ENCODE measurements around the gene POLN. TPM values are rescaled to one million over a fixed set of nuclear protein-coding genes. Genes with fewer than 3 reads are reported as not detected.

The POLN gene
- total RNA-seq, 2 donors from 2014 or later = 1.6 to 2.8 TPM

DNA sequence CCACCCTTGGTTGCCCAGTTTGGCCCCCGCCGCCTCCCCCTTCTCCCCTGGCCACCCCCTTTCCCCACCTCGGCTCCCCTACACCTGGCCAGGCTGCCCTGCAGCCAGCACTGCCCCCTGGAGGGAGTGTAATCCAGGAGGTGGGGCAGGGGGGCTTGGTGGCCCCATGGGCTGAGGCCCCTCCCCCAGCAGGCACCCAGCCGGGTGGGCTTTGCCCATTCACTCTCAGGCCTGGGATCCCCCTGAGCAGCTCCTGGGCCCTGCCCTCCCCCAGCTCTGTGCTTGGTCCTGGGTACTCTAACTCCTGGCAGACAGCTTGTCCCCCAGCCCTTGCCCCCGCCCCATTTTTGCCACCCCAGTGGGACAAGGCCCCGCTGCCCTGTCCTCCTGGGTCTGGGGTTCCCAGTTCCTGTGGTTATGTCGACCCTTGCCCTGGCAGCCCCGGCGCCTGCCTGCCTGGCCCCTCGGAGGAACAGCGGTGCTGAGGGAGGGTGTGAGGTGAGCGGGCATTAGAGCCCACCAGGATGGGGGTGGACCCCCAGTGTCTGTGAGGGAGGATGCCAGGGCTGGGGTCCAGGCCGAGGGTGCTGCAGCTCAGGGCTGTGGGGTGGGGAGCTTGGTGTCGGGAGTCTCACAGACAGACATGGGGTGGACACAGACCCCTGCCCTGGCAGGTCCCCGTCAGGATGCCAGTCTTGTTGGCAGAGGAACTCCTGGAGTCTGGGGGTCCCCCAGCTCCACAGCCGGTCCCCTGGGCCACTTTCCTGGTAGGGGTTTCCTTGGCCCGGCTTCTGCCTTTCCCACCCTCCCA, 172.6 kb downstream of the POLN start:
- TF ChIP-seq, protein P1, sequence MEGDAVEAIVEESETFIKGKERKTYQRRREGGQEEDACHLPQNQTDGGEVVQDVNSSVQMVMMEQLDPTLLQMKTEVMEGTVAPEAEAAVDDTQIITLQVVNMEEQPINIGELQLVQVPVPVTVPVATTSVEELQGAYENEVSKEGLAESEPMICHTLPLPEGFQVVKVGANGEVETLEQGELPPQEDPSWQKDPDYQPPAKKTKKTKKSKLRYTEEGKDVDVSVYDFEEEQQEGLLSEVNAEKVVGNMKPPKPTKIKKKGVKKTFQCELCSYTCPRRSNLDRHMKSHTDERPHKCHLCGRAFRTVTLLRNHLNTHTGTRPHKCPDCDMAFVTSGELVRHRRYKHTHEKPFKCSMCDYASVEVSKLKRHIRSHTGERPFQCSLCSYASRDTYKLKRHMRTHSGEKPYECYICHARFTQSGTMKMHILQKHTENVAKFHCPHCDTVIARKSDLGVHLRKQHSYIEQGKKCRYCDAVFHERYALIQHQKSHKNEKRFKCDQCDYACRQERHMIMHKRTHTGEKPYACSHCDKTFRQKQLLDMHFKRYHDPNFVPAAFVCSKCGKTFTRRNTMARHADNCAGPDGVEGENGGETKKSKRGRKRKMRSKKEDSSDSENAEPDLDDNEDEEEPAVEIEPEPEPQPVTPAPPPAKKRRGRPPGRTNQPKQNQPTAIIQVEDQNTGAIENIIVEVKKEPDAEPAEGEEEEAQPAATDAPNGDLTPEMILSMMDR (IDR thresholded peaks at IDR 0.05) = no peak

DNA sequence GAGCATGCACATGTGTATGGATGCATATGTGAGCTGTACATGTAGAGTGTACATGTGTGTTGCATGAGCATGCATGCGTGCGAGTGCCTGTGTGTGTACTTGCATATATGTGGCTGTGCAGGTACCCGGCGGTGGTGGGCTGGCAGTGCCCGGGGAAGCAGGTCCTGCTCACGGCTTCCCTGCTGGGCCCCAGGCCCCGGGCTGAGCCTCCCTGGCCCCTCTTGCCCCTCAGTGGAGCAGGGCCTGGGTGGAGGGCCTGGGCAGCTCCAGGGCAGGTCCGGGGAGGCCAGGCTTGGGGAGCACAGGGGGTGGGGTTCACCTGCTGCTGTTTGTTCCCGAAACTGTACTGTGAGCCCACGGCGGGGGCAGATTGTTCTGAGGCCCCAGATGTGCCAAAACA, 173.4 kb downstream of the POLN start:
- Histone ChIP-seq H3K4me3 (no peak overlapping the region), H3K27ac (no peak overlapping the region), H3K9ac (ENCODE audit: low read depth in 2 of 2, low read length in 2 of 2) (no peak overlapping the region), H3K4me1 (no peaks in the 10 kb centered on the region), H3K9me3 (no peaks in the 10 kb centered on the region), H3K27me3 (no peaks in the 10 kb centered on the region), H3K36me3 (no peaks in the 10 kb centered on the region)
- TF ChIP-seq, protein P1 (IDR thresholded peaks at IDR 0.05) = no peak
- DNase-seq = no peak
- intact Hi-C loops (cut with DNase I) = no loop called here

More for the DNA sequence above, 172.6 kb downstream of the POLN start:
- no peak overlapping the region for H3K27ac ChIP-seq
- H3K9ac ChIP-seq (ENCODE audit: low read depth in 2 of 2, low read length in 2 of 2) = no peak overlapping the region
- no peak for DNase-seq
- H3K27me3 ChIP-seq = no peaks in the 10 kb centered on the region
- intact Hi-C loops (cut with DNase I) = no loop called here
- no peaks in the 10 kb centered on the region for H3K9me3 ChIP-seq
- H3K4me3 ChIP-seq = no peak overlapping the region
- no peaks in the 10 kb centered on the region for H3K36me3 ChIP-seq
- no peaks in the 10 kb centered on the region for H3K4me1 ChIP-seq

DNA sequence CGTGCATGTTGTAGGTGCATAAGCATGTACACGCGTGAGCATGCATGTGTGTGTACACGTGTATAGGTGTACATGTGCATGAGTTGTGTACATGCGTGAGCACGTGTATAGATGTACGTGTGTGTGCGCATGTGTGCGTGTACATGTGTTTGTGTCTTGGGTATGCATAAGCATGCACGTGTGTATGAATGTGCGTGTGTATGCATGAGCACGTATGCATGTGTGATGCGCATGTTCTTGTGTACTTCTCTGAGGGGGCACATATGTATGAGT, 173.8 kb downstream of the POLN start:
- DNase-seq = no peak

DNA sequence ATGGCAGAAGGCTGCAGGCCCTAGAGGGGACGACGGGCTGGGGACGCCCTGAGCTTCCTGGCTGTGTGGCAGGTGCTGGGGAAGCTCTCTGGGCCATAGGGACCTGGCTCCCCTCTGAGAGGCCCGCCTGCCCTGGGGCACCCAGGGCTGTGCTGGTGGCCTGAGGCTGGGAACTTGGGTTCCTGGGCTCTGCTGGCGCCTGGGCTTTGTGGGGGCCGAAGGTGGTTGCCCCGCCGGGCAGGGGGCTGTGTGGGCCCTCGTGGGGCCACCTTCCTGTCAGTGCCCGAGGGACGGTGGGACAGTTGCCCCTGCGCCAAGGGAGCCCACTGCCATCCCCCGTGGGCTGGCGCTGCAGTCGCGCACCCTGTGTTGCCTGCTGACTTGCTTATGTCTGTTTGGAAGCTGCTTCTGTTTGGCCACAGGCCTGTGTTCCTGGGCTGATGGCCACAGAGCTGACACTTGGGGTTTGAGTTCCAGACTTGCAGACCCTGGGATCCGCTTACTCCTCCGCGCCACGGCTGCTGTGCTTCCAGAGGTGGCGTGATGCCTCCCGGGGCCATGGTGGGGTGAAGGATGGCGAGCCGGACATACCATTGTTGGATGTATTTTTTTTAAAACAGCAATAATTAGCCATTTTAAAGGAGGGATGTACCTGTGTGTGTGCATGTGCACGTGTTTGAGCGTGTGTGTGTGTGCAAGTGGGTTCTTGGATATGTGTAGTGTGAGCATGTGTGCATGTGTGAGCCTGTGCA, 174.3 kb downstream of the POLN start:
- TF ChIP-seq, protein P1 (IDR thresholded peaks at IDR 0.05) = no peak
- H3K4me1 ChIP-seq = no peaks in the 10 kb centered on the region
- H3K4me3 ChIP-seq = no peak overlapping the region
- H3K9ac ChIP-seq (ENCODE audit: low read depth in 2 of 2, low read length in 2 of 2) = no peak overlapping the region
- DNase-seq = no peak
- H3K36me3 ChIP-seq = no peaks in the 10 kb centered on the region
- no peaks in the 10 kb centered on the region for H3K9me3 ChIP-seq
- intact Hi-C loops (cut with DNase I) = no loop called here
- H3K27me3 ChIP-seq = peaks cover under 1% of the 10 kb centered on the region
- no peak overlapping the region for H3K27ac ChIP-seq

More for the DNA sequence above, 173.8 kb downstream of the POLN start:
- TF ChIP-seq, protein P1 (IDR thresholded peaks at IDR 0.05) = no peak
- H3K27ac ChIP-seq = no peak overlapping the region
- no peaks in the 10 kb centered on the region for H3K36me3 ChIP-seq
- intact Hi-C loops (cut with DNase I) = no loop called here
- H3K9me3 ChIP-seq = no peaks in the 10 kb centered on the region
- no peaks in the 10 kb centered on the region for H3K4me1 ChIP-seq
- H3K27me3 ChIP-seq = no peaks in the 10 kb centered on the region
- no peak overlapping the region for H3K9ac ChIP-seq (ENCODE audit: low read depth in 2 of 2, low read length in 2 of 2)
- H3K4me3 ChIP-seq = no peak overlapping the region

DNA sequence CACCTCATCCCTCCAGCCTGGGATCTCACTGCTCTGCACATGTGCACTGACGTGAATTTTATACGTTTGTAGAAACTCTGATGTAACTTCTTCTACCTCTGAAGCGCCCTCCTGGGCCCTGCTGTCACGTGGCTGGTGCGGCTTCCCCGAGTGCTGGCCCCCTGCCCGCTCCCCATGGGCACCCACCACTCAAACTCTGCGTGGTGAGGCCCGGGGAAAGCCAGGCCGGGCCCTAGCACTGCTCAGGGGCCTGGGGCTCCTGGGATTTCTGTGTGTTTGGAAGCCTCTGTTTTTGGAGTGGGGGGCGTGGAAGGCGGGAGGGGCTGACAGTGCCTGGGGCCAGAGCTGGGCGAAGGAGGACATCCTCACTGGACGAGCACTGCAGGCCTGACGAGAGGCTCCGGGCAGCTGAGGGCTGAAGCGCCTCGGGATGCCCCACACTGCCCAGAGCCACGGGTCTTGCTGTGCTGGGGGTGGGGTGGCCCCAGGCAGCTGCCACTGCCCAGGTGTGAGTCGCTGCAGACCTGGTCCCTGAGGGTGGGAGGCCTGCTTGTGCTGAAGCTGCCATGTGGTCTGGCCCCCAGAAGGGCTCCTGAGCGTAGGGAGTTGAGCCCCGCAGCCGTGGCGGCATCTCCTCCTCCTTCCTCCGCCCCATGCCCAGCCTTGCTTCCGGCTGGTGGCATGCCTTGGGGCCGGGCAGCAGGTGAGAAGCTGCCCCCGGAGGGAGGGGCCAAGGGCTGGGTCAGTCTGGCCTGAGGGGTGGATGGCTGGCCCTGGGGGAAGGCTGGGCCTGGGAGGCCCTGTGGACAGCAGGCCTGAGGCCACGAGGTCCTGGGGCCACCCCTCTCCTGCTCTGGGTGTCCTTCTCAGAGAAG, 175.1 kb downstream of the POLN start:
- Histone ChIP-seq H3K27me3 (peaks cover 9% of the 10 kb centered on the region), H3K27ac (no peak overlapping the region), H3K9me3 (no peaks in the 10 kb centered on the region), H3K36me3 (no peaks in the 10 kb centered on the region), H3K4me1 (no peaks in the 10 kb centered on the region), H3K4me3 (no peak overlapping the region), H3K9ac (ENCODE audit: low read depth in 2 of 2, low read length in 2 of 2) (no peak overlapping the region)
- DNase-seq = no peak
- intact Hi-C loops (cut with DNase I) = no loop called here
- TF ChIP-seq, protein P1 (IDR thresholded peaks at IDR 0.05) = no peak
